Muscle layer of duodenum (tissue), 2 donors: ENCODE results near the gene MCOLN2.

Experiments used
- H3K27ac ChIP-seq: one replicate; pipeline ENCODE4 v1.7.0; 2013; ENCODE audit warnings: mild to moderate bottlenecking, low read length
- H3K27me3 ChIP-seq: one replicate; pipeline ENCODE4 v1.7.0; 2013; ENCODE audit warnings: low read depth, mild to moderate bottlenecking, control low read depth, low read length
- H3K36me3 ChIP-seq, 2 donors: one replicate each; pipeline ENCODE4 v1.7.0; 2013; ENCODE audit warnings: low read length in 2 of 2, control low read depth in 1 of 2, mild to moderate bottlenecking in 1 of 2; ENCODE audit not compliant: insufficient read depth in 2 of 2, control insufficient read depth in 1 of 2
- H3K4me1 ChIP-seq, 2 donors: one replicate each; pipeline ENCODE4 v1.7.0; 2013; ENCODE audit warnings: low read length in 2 of 2, mild to moderate bottlenecking in 2 of 2, control low read depth in 1 of 2, moderate library complexity in 1 of 2; ENCODE audit not compliant: insufficient read depth in 2 of 2, control insufficient read depth in 1 of 2
- H3K4me3 ChIP-seq, 2 donors: one replicate each; pipeline ENCODE4 v1.7.0; 2013; ENCODE audit warnings: low read length in 2 of 2, low read depth in 1 of 2, mild to moderate bottlenecking in 1 of 2
- H3K9me3 ChIP-seq, 2 donors: one replicate each; pipeline ENCODE4 v1.7.0; 2013; ENCODE audit warnings: low read length in 2 of 2, control low read depth in 1 of 2, mild to moderate bottlenecking in 1 of 2; ENCODE audit not compliant: control insufficient read depth in 1 of 2
- donor health status: healthy.

The MCOLN2 gene

DNA sequence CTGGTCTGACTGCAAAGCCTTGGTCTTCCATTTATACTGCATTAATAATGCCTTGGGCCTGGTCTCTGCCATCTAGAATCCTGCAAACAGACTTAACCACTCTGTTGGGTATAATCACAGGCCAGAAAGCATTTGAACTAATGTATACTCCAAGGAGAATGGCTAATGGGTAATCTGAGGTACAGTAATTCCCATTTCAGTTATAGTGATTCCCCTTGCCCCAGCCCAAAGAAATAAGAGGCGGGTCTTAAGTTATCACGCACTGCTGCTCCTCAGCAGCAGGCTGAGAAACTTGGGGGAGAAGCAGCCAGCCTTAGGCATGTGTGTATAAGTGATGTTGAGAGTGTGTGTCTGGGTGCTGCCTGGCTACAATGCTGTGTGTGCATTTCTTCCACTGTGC lies 106.3 kb downstream of the MCOLN2 start:
- Histone ChIP-seq H3K4me1 (peaks cover 0 to 12% of the 10 kb centered on the region in 2 donors), H3K9me3 (no peaks in the 10 kb centered on the region), H3K27me3 (peaks cover 12% of the 10 kb centered on the region)

DNA sequence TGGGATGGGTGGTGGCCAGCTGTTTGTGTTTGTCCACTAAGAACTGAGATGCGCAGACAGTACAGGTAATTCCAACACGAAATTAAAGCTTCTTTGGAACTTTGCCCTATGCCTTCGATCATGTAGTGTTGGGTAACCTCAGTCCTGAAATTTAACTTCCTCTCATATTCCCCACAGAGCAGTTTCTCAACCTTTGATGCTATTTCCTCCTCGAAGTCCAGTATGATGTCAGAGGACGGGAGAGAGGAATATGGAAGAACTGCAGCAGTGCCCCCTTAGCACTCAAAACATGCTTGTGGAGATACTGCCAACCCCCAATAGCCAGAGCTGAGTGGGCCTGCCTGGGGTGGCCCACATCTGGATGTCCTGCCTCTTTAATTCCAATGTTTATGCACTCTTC lies 107.5 kb downstream of the MCOLN2 start:
- Histone ChIP-seq H3K9me3 (no peaks in the 10 kb centered on the region), H3K4me3 (no peak overlapping the region), H3K27me3 (peaks cover 12% of the 10 kb centered on the region), H3K27ac (no peak overlapping the region), H3K4me1 (peaks cover 0 to 12% of the 10 kb centered on the region in 2 donors), H3K36me3 (no peaks in the 10 kb centered on the region)

More for the DNA sequence above, 106.3 kb downstream of the MCOLN2 start:
- H3K27ac ChIP-seq, result no peak overlapping the region
- no peak overlapping the region for H3K4me3 ChIP-seq
- no peaks in the 10 kb centered on the region for H3K36me3 ChIP-seq

GRCh38 chr1:84888753-84889152 lies 108.2 kb downstream of the MCOLN2 start:
- Histone ChIP-seq H3K27me3 (peaks cover 9% of the 10 kb centered on the region), H3K36me3 (no peaks in the 10 kb centered on the region), H3K27ac (no peak overlapping the region), H3K4me1 (peaks cover 0 to 12% of the 10 kb centered on the region in 2 donors), H3K4me3 (no peak overlapping the region), H3K9me3 (no peaks in the 10 kb centered on the region)

GRCh38 chr1:84887261-84887934 lies 109.5 kb downstream of the MCOLN2 start:
- no peaks in the 10 kb centered on the region for H3K9me3 ChIP-seq
- H3K27me3 ChIP-seq, result peaks cover 1% of the 10 kb centered on the region
- H3K4me3 ChIP-seq, result no peak overlapping the region
- no peaks in the 10 kb centered on the region for H3K36me3 ChIP-seq
- no peak overlapping the region for H3K27ac ChIP-seq
- H3K4me1 ChIP-seq, result peaks cover 0 to under 1% of the 10 kb centered on the region in 2 donors

- no peaks in the 10 kb centered on the region for H3K4me1 ChIP-seq
- H3K27me3 ChIP-seq, result no peaks in the 10 kb centered on the region
- no peaks in the 10 kb centered on the region for H3K36me3 ChIP-seq
- H3K4me3 ChIP-seq, result no peak overlapping the region
- no peak overlapping the region for H3K27ac ChIP-seq
- peaks cover 0 to 3% of the 10 kb centered on the region in 2 donors for H3K9me3 ChIP-seq
Measured at GRCh38 chr1:84885469-84885868, 111.4 kb downstream of the MCOLN2 start.

DNA sequence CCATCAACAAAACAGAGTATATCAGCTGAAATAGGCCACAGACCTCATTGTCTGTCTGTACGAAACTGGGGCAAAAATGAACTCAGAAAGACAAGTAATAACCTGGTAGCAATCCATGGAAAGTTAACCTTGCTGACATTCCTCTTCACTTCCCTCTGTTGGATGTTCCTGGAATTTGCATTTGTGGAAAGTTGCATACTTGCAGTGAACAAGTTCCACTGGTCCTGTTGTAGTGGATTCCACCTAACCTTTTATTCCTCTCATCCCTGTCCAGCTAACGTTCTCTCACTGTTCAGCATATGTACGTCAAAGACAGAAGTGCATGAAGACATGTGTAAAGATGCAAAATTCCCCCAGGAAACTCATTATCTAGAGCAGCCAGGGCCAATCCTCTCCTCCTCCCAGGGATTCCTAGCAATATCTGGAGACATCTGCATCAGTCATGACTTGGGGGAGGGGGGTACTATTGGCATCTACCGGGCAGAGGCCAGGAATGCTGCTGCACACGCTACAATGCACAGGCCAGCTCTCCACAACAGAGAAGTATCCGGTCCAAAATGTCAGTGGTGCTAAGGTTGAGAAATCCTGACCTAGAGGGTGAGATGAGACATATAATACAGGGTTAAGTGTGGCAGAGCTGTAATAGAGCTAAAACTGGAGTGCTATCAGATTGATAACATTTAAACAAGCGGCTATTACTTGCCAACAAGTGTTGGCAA lies 112.1 kb downstream of the MCOLN2 start:
- Histone ChIP-seq H3K9me3 (peaks cover 0 to 3% of the 10 kb centered on the region in 2 donors), H3K36me3 (no peaks in the 10 kb centered on the region), H3K4me3 (no peak overlapping the region), H3K27ac (no peak overlapping the region), H3K4me1 (no peaks in the 10 kb centered on the region), H3K27me3 (no peaks in the 10 kb centered on the region)

DNA sequence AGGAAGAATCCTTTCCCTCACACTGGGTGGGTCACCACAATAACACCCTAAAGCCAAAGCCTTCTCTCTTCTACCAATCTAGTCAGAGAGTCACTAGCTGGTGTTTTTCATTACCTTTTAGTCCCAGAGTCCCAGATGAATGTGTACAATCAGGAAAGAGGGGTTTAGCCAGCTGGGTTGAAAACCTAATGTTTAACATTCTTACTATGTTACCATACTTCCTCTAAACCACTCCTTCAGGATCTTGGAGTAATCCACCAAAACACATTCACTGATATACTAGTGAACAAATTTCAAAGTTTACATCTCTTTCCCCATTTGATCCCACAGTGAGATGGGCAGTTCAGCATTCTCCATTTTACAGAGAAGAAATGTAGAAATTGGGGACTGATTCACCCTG lies 113.6 kb downstream of the MCOLN2 start:
- H3K36me3 ChIP-seq, result no peaks in the 10 kb centered on the region
- no peaks in the 10 kb centered on the region for H3K4me1 ChIP-seq
- no peak overlapping the region for H3K27ac ChIP-seq

DNA sequence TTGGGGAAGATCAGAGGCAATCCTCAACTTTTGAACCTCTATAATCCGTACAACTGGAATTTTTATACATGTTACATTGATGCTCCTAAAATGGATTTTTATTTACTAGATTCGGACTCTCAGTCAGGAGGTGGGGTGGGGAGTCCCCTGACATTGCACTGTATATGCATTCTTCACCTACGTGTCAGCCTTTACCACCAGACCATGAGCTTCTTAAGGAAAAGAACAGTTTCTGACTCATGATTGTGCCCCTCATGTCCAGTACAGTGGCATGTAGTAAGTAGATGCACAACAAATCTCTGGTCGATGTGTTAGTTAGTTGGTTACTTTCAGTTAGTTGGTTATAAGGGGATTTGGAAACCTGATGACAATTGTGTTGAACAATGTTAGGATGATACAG lies 119.3 kb downstream of the MCOLN2 start:
- no peaks in the 10 kb centered on the region for H3K36me3 ChIP-seq
- H3K4me1 ChIP-seq, result no peaks in the 10 kb centered on the region
- peaks cover 0 to 3% of the 10 kb centered on the region in 2 donors for H3K9me3 ChIP-seq
- H3K27ac ChIP-seq, result no peak overlapping the region
- no peaks in the 10 kb centered on the region for H3K27me3 ChIP-seq
- H3K4me3 ChIP-seq, result no peak overlapping the region

More for the DNA sequence above, 113.6 kb downstream of the MCOLN2 start:
- Histone ChIP-seq H3K4me3 (no peak overlapping the region), H3K27me3 (no peaks in the 10 kb centered on the region), H3K9me3 (peaks cover 0 to 3% of the 10 kb centered on the region in 2 donors)

GRCh38 chr1:84876353-84876752 lies 120.6 kb downstream of the MCOLN2 start:
- H3K36me3 ChIP-seq, result no peaks in the 10 kb centered on the region
- no peak overlapping the region for H3K27ac ChIP-seq
- no peaks in the 10 kb centered on the region for H3K27me3 ChIP-seq

More at GRCh38 chr1:84876353-84876752, 120.6 kb downstream of the MCOLN2 start:
- H3K9me3 ChIP-seq, result no peaks in the 10 kb centered on the region
- H3K4me1 ChIP-seq, result no peaks in the 10 kb centered on the region
- no peak overlapping the region for H3K4me3 ChIP-seq
